Loucy (cell line): ENCODE data around the gene FOXP4.

ENCODE experiments used
- H2AFZ ChIP-seq: fragments of 200-600 bp; sonication (generic); 2 replicates; pipeline ENCODE4 v1.6.0; 2016; ENCODE audit warnings: antibody characterized with exemption, mild to moderate bottlenecking, low read length, moderate library complexity
- H3F3A ChIP-seq: fragments of 200-600 bp; 2 replicates; pipeline ENCODE4 v1.6.0; 2016; ENCODE audit warnings: antibody characterized with exemption, low read depth, mild to moderate bottlenecking
- H3K27me3 ChIP-seq: fragments of 200-600 bp; sonication (generic); 2 replicates; pipeline ENCODE4 v1.6.1; 2014; ENCODE audit warnings: low read length, mild to moderate bottlenecking; ENCODE audit not compliant: insufficient read depth, poor library complexity, severe bottlenecking
- H3K36me3 ChIP-seq: fragments of 200-600 bp; sonication (generic); 2 replicates; pipeline ENCODE4 v1.6.1; 2016; ENCODE audit warnings: low read length; ENCODE audit not compliant: insufficient read depth
- H3K4me1 ChIP-seq: fragments of 200-600 bp; sonication (generic); 2 replicates; pipeline ENCODE4 v1.5.1; 2014; ENCODE audit warnings: low read length, mild to moderate bottlenecking; ENCODE audit not compliant: insufficient read depth, poor library complexity, severe bottlenecking
- H3K4me2 ChIP-seq: fragments of 200-600 bp; sonication (generic); 2 replicates; pipeline ENCODE4 v1.6.0; 2014; ENCODE audit warnings: antibody characterized with exemption, low read length, low read depth, mild to moderate bottlenecking; ENCODE audit not compliant: poor library complexity, severe bottlenecking
- H3K4me3 ChIP-seq: fragments of 200-600 bp; sonication (generic); 2 replicates; pipeline ENCODE4 v1.5.1; 2014; ENCODE audit warnings: low read length, mild to moderate bottlenecking, mixed read lengths; ENCODE audit not compliant: poor library complexity, severe bottlenecking
- H3K79me2 ChIP-seq: fragments of 200-600 bp; sonication (generic); 2 replicates; pipeline ENCODE4 v1.6.1; 2014; ENCODE audit warnings: low read length; ENCODE audit not compliant: insufficient read depth
- H3K9ac ChIP-seq: fragments of 200-600 bp; sonication (generic); 2 replicates; pipeline ENCODE4 v1.6.0; 2014; ENCODE audit warnings: mild to moderate bottlenecking, low read depth, low read length, moderate library complexity; ENCODE audit not compliant: poor library complexity, severe bottlenecking
- H3K9me2 ChIP-seq: fragments of 200-600 bp; sonication (generic); replicated peaks from 2 replicates; pipeline ENCODE4 v1.6.1; 2016; ENCODE audit warnings: low read depth, low read length, mixed read lengths
- H3K9me3 ChIP-seq: fragments of 200-600 bp; sonication (generic); 2 replicates; pipeline ENCODE4 v1.6.1; 2014; ENCODE audit warnings: mild to moderate bottlenecking, antibody characterized with exemption, low read length, low read depth; ENCODE audit not compliant: insufficient read depth
- H4K20me1 ChIP-seq: fragments of 200-600 bp; sonication (generic); 2 replicates; pipeline ENCODE4 v1.6.0; 2014; ENCODE audit warnings: antibody characterized with exemption, low read length, mild to moderate bottlenecking; ENCODE audit not compliant: insufficient read depth, poor library complexity, severe bottlenecking
- CTCF ChIP-seq: fragments of 200-600 bp; sonication (generic); conservative IDR thresholded peaks from 2 replicates; pipeline ENCODE4 v1.5.1; 2014; ENCODE audit warnings: mild to moderate bottlenecking, antibody characterized with exemption, low read length
- EZH2phosphoT487 ChIP-seq: fragments of 200-600 bp; IDR thresholded peaks from 2 replicates; pipeline ENCODE4 v1.6.1; 2018; ENCODE audit warnings: antibody characterized with exemption, mild to moderate bottlenecking, moderate library complexity, borderline replicate concordance

FOXP4 gene

GRCh38 chr6:41559655-41560427, 13.7 kb downstream of the FOXP4 start:
- H4K20me1 ChIP-seq = peaks cover 29% of the 10 kb centered on the region
- no peaks in the 10 kb centered on the region for H3K9me3 ChIP-seq
- H3F3A ChIP-seq = no peaks in the 10 kb centered on the region
- no peaks in the 10 kb centered on the region; the same call in 1 of the 2 replicates for H3K36me3 ChIP-seq
- H3K9ac ChIP-seq = peak overlapping the region; percentile 85
- peaks cover 74% of the 10 kb centered on the region for H3K79me2 ChIP-seq
- TF ChIP-seq CTCF (no peak), EZH2phosphoT487 (no peak)
- peak overlapping the region; percentile 91 for H3K4me3 ChIP-seq
- peaks cover 54% of the 10 kb centered on the region for H3K4me1 ChIP-seq
- H3K4me2 ChIP-seq = peak overlapping the region; percentile 96
- H3K27me3 ChIP-seq = no peaks in the 10 kb centered on the region
- H3K9me2 ChIP-seq = no peaks in the 10 kb centered on the region
- H2AFZ ChIP-seq = no peak overlapping the region

- Histone ChIP-seq H4K20me1 (peaks cover 26% of the 10 kb centered on the region), H3K27me3 (no peaks in the 10 kb centered on the region), H3F3A (no peaks in the 10 kb centered on the region), H3K9me2 (no peaks in the 10 kb centered on the region), H3K9me3 (no peaks in the 10 kb centered on the region), H3K9ac (peak overlapping the region; percentile 85), H3K4me1 (peaks cover 48% of the 10 kb centered on the region), H3K4me2 (peak overlapping the region; percentile 96), H3K79me2 (peaks cover 68% of the 10 kb centered on the region), H2AFZ (peak overlapping the region; percentile 94), H3K4me3 (peak overlapping the region; percentile 91), H3K36me3 (peaks cover 3% of the 10 kb centered on the region; the same call in 1 of the 2 replicates)
- TF ChIP-seq CTCF (no peak), EZH2phosphoT487 (no peak)
Observed at GRCh38 chr6:41560431-41561192, 14.4 kb downstream of the FOXP4 start.

- Histone ChIP-seq H4K20me1 (peaks cover 22% of the 10 kb centered on the region), H3K4me3 (peak overlapping the region; percentile 91), H2AFZ (no peak overlapping the region), H3K9me3 (no peaks in the 10 kb centered on the region), H3F3A (no peaks in the 10 kb centered on the region), H3K79me2 (peaks cover 60% of the 10 kb centered on the region), H3K9ac (peak overlapping the region; percentile 85), H3K9me2 (no peaks in the 10 kb centered on the region), H3K27me3 (no peaks in the 10 kb centered on the region), H3K4me1 (peaks cover 44% of the 10 kb centered on the region), H3K4me2 (peak overlapping the region; percentile 96), H3K36me3 (peaks cover 11% of the 10 kb centered on the region; the same call in 1 of the 2 replicates)
- no peak for TF ChIP-seq EZH2phosphoT487
- no peak for TF ChIP-seq CTCF
Observed at GRCh38 chr6:41561416-41561815, 15.2 kb downstream of the FOXP4 start.
